TTC549 (cell line): Measurements from ENCODE around the gene SDR42E1.

Experiments
- FAIRE-seq: peaks from 2 replicates; lab custom pipeline; 2012; peaks lifted over from hg19 to GRCh38; lab: Jason Lieb, UNC

SDR42E1 gene, protein sequence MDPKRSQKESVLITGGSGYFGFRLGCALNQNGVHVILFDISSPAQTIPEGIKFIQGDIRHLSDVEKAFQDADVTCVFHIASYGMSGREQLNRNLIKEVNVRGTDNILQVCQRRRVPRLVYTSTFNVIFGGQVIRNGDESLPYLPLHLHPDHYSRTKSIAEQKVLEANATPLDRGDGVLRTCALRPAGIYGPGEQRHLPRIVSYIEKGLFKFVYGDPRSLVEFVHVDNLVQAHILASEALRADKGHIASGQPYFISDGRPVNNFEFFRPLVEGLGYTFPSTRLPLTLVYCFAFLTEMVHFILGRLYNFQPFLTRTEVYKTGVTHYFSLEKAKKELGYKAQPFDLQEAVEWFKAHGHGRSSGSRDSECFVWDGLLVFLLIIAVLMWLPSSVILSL

DNA sequence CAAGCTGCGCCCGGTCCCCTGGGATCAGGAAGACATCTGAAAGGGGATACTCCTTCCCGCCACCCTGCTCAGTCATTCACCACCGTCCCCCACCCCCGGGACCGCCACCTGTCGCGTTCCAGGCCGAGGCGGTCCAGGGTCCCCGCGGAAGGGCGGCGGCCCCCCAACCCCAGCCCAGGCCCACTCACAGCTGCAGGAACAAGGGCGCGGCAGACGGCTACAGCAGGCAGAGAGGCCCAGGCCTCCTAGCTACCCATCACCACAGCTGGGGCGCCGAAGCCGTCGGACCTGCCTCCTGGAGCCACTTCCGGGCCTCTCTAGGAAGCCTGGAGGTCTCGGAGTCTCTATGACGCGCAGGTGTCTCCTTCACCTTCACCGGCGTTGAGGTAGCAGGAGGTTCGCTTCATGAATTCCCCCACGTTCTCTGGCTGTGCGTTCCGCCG, at the start of gene SDR42E1:
Gene SDR42E1 (minus strand): TSS at position 272 of the 443 bp plus-strand sequence. CDS start 10,612 bp downstream, outside the sequence.
- FAIRE-seq, result no peak

DNA sequence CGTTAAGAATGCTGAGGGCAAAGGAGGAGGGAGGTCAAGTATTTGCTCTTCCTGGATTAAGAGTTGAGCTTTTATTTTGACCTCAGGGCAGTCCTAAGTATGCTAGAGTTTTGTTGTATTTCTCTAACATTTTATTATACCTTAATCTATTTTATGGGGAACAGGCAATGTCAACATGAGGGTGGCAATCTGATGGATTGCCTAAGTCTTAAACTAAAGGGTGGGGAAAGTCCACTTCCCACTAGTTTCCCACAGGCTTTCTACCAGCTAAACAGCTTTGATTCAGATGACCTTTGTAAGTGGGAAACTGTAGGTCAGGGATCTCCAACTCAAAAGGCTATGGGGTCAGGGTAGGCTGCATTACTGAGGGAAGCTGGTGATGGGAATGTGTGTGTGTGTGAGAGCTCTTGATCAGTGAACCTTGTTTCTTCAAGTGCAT, 48.7 kb upstream of the SDR42E1 start:
- no peak for FAIRE-seq

DNA sequence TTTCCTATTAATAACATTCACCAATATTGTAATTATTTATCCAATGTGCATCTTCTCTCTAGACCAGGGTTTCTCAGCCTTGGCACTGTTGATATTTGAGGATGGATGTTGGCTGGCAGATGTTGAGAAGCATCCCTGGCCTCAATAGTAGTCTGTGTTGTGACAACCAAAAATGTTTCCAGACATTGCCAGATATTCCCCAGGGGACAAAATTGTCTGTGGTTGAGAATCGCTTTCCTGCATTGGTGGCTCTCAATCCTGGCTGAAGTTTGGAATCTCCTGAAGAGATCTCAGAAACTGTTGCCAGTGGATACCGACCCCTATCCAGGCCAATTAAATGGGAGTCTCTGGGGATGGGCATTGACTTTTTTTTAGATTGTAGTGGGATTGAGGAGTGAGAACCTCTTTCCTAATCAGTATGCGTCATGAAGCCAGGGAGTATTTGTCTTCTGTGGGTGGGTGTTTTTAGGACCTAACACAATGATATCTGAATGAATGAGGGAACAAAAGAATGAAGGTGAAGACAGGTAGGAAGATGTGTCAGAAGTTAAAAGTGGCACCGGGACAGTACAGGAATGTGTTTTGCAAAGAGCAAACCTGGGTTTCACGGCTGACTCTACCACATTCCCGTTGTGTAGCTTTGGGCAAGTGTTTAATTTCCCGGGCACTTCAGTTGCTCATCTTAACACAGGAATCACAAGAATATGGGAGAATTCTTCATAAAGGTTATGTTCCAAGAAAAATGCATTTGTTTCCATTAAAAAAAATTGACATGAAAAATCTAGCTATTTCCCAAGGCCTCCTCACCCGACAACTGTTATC, 48.1 kb upstream of the SDR42E1 start:
- FAIRE-seq, result no peak

DNA sequence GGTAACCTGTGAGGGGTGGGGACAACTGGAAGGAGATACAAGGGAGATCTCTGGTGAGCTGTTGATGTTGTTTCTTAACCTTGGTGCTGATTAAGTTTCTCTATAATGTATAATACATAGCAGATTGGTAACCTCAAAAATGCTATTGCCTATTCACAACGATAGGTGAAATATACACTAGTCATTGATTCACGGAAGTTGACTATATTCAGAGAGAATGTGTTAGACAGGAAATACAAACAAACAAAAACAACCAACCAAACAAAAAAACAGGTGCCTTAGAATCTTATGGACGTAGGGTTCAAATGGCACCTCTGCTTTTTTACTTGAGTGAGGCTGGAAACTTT, 45.3 kb upstream of the SDR42E1 start:
- FAIRE-seq, result no peak

GRCh38 chr16:82055728-82056549, 44.7 kb upstream of the SDR42E1 start:
- FAIRE-seq, result no peak

GRCh38 chr16:82055117-82055516, 43.8 kb upstream of the SDR42E1 start:
- no peak for FAIRE-seq

- FAIRE-seq, result no peak
Measured at GRCh38 chr16:82051656-82052055, 40.4 kb upstream of the SDR42E1 start.

GRCh38 chr16:82050909-82051357, 39.7 kb upstream of the SDR42E1 start:
- no peak for FAIRE-seq

GRCh38 chr16:82050506-82050905, 39.2 kb upstream of the SDR42E1 start:
- FAIRE-seq, result no peak

- no peak for FAIRE-seq
Measured at GRCh38 chr16:82049484-82049883, 38.2 kb upstream of the SDR42E1 start.

DNA sequence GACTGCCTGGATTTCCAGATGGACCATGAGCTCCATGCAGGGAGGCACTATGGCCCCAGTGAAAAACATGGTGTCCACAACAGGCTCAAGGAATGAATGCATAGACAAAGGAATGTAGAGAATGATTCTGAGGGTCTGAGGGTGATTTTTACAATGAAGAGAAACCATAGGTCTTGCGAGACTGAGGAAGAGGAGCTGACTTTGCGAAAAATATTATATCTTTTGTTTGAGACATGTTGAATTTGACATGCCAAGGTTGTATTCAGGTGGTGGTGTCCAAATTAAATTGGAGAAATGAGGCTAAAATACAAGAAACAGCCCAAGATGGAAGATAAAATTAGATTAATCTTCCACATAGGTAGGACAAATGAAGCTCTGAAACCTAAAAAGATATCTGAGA, 36.5 kb upstream of the SDR42E1 start:
- no peak for FAIRE-seq

DNA sequence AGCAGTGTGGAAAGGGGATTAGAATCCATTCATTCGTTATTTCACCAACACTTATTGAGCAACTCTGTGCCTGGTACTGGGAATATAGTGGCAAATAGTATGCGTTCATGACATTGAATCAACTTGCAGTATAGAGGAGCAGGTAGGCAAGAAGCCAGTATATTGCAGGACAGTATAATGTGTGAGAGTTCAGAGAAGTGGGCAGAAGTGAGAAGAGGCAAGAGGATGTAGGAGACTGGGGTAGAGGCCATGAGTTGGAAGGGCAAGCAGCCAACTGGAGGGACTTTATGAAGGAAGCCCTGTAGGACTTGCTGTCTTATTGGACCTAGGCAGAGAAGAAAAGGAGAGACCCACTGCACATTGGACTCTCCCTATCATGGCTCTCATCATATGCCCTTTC, 36.1 kb upstream of the SDR42E1 start:
- no peak for FAIRE-seq

- FAIRE-seq, result no peak
Measured at GRCh38 chr16:82046941-82047340, 35.7 kb upstream of the SDR42E1 start.

DNA sequence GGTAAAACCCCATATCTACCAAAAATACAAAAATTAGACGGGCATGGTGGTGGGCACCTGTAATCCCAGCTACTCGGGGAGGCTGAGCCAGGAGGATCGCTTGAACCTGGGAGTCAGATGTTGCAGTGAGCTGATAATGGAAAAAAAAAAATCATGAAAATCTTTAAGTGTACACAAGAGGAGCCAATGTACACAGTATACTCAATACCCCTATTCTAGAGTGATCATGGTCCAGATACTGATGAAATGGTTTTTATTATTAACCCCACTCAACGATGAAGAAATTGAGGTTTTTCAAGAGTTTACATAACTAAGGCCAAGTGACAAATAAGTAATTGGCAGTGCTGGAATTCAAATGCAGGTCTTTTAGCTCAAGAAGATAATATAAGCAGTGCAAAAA, 35.3 kb upstream of the SDR42E1 start:
- no peak for FAIRE-seq

GRCh38 chr16:82045465-82045864, 34.2 kb upstream of the SDR42E1 start:
- no peak for FAIRE-seq

DNA sequence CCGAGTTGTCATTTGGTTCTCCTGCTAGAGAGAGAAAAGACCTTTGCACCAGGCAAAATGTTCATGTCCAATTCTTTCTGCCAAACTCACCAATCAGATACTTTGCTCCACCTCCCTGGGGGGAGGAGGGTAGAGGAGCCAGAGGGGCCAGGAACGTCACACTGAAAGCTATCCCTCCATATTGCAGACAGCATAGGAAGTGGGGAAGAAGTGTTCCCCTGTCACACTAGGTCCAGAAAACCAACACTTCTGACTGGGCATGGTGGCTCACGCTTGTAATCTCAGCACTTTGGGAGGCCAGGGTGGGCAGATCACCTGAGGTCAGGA, 33.3 kb upstream of the SDR42E1 start:
- no peak for FAIRE-seq

- no peak for FAIRE-seq
Measured at GRCh38 chr16:82043680-82044584, 32.7 kb upstream of the SDR42E1 start.

GRCh38 chr16:82042846-82043245, 31.6 kb upstream of the SDR42E1 start:
- no peak for FAIRE-seq

- FAIRE-seq, result no peak
Measured at GRCh38 chr16:82042144-82042543, 30.9 kb upstream of the SDR42E1 start.

- no peak for FAIRE-seq
Measured at GRCh38 chr16:82041542-82041941, 30.3 kb upstream of the SDR42E1 start.

GRCh38 chr16:82040296-82040695, 29.0 kb upstream of the SDR42E1 start:
- no peak for FAIRE-seq

DNA sequence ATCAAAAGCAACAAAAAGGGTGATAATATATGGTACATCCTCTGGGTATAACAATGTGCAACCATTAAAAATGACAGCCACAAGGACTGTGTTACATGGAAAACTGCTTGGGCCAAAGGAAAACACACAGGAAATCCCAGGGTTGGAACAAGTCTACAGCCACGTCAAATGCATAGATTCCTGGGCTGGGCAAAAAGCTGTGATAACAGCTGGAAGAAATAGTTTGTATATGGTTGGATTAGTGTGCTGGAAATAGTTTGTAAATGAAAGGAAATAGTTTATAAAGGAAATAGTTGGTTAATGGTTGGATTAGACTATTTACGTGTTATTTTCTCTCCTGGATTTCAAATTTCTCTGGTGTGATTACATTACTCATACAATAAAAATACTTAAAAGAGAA, 26.4 kb upstream of the SDR42E1 start:
- no peak for FAIRE-seq
